Tibial nerve (tissue), 4 donors: ENCODE results near the gene ABHD10. TPM values are rescaled to one million over a fixed set of nuclear protein-coding genes. Genes with fewer than 3 reads are reported as not detected.

Experiments
- DNase-seq, 2 donors: peaks; one replicate each; pipeline ENCODE4 v3.0.0-alpha.2; 2019; ENCODE audit warnings: low spot score in 2 of 2
- H3K27ac ChIP-seq, 4 donors: fragments of 200-600 bp; sonication (generic) in 3 of 4; one replicate each; pipeline ENCODE4 v1.5.1; 2017 to 2019; ENCODE audit warnings: mild to moderate bottlenecking in 1 of 4
- H3K27me3 ChIP-seq, 2 donors: fragments of 200-600 bp; sonication (generic) in 1 of 2; one replicate each; pipeline versions ENCODE4 v1.5.1 to v1.6.0; 2017 to 2019
- H3K36me3 ChIP-seq, 3 donors: fragments of 200-600 bp; sonication (generic); one replicate each; pipeline ENCODE4 v1.5.1; 2018 to 2019
- H3K4me1 ChIP-seq, 4 donors: fragments of 200-600 bp; sonication (generic) in 3 of 4; one replicate each; pipeline ENCODE4 v1.5.1; 2017 to 2019
- H3K4me3 ChIP-seq, 4 donors: fragments of 200-600 bp; sonication (generic) in 3 of 4; one replicate each; pipeline ENCODE4 v1.5.1; 2017 to 2019; ENCODE audit warnings: mild to moderate bottlenecking in 1 of 4, moderate library complexity in 1 of 4
- H3K9me3 ChIP-seq, 4 donors: fragments of 200-600 bp; sonication (generic) in 3 of 4; one replicate each; pipeline ENCODE4 v1.5.1; 2017 to 2019
- EP300 ChIP-seq, 2 donors: sonication (generic); formaldehyde crosslinking; IDR thresholded peaks; one replicate each; pipeline ENCODE4 v1.6.1; 2017; ENCODE audit warnings: antibody characterized with exemption in 2 of 2, mild to moderate bottlenecking in 1 of 2
- POLR2A ChIP-seq, 2 donors: fragments of 450-650 bp; IDR thresholded peaks; one replicate each; pipeline ENCODE4 v1.6.1; 2017; ENCODE audit warnings: antibody characterized with exemption in 2 of 2, mild to moderate bottlenecking in 2 of 2, moderate library complexity in 2 of 2
- WGBS, 2 donors: methylation state at CpG; one replicate each; pipeline ENCODE4 v1.1.5; 2018; 5-methylcytosine and 5-hydroxymethylcytosine counted together
- total RNA-seq, 4 donors: library from RNA; depleted of rRNA; stranded (reverse); fragments of >200 nt; gene quantifications; one replicate each; pipeline ENCODE4 v1.1.0, GENCODE V29; 2016
- TF ChIP-seq, protein P1 (sequence below), 5 experiments: fragments of 200-600 bp in 3 of 5; fragments of 450-650 bp in 2 of 5; sonication (generic) in 3 of 5; IDR thresholded peaks; one replicate each; pipeline ENCODE4 v1.5.1; 2016 to 2019; ENCODE audit warnings: antibody characterized with exemption in 5 of 5, mild to moderate bottlenecking in 3 of 5, moderate library complexity in 2 of 5

The ABHD10 gene
- total RNA-seq, 4 donors from 2014 or later, result 11.7 to 28.8 (median 19.4) TPM

DNA sequence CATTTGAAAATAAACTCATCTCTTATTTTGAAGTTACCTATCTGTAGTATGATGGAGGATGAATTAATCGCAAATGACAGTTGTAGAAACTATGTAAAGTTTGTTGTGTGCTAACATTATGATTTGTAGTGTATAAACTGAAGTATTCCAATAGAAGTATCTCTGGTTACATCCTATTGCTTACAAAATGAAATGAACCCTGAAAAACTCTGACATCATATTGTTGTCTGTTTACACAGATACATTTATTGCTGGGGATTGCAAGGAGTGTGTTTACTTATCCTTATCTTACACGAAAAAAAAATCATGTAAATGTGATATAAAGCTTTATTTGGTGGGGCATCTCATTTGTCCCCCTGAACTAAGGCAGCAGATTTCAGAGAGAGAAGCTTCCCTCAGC, 2.6 kb upstream of the ABHD10 start:
- WGBS, 2 donors, result 79 to 82% methylated on average over 2 of the region's 2 CpGs
- peaks cover 0 to 26% (median 15%) of the 10 kb centered on the region in 4 donors for H3K4me1 ChIP-seq
- DNase-seq, result no peak
- no peak for TF ChIP-seq POLR2A (IDR thresholded peaks at IDR 0.05)
- TF ChIP-seq EP300 (IDR thresholded peaks at IDR 0.05), result no peak
- TF ChIP-seq, protein P1, sequence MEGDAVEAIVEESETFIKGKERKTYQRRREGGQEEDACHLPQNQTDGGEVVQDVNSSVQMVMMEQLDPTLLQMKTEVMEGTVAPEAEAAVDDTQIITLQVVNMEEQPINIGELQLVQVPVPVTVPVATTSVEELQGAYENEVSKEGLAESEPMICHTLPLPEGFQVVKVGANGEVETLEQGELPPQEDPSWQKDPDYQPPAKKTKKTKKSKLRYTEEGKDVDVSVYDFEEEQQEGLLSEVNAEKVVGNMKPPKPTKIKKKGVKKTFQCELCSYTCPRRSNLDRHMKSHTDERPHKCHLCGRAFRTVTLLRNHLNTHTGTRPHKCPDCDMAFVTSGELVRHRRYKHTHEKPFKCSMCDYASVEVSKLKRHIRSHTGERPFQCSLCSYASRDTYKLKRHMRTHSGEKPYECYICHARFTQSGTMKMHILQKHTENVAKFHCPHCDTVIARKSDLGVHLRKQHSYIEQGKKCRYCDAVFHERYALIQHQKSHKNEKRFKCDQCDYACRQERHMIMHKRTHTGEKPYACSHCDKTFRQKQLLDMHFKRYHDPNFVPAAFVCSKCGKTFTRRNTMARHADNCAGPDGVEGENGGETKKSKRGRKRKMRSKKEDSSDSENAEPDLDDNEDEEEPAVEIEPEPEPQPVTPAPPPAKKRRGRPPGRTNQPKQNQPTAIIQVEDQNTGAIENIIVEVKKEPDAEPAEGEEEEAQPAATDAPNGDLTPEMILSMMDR (IDR thresholded peaks at IDR 0.05), result no peak
- H3K4me3 ChIP-seq, result no peak overlapping the region
- H3K27ac ChIP-seq, result no peak overlapping the region
- H3K36me3 ChIP-seq, result peaks cover 0 to 11% (median 0%) of the 10 kb centered on the region in 3 donors
- no peaks in the 10 kb centered on the region for H3K27me3 ChIP-seq
- no peaks in the 10 kb centered on the region for H3K9me3 ChIP-seq

DNA sequence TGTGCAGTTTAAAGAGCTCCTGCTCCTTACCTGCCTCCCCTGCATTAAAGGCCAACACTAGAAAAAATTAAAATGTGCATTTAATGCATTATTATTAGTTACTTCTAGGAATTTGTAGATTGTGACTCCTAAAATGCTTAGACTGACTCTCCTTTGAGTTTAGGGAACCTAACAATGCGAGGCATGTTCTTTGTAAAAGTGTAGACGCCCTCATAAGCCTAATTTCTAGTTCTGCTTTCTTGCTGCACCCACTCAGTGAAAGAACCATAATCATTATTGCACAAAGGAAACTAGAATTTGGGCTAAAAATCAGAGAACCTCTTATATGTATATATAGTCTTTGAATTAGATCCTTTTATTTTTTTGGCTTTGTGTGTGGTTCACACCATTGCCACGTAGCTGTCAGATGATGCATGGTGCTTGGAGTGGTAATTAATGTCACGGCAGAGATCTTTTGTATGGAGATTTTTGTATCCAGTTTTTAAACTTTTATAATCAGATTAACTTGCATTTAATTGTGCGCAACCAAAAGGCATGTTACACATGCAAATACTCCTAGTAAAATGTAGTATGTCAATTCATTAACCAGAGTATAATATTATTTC, 710 bp downstream of the ABHD10 start:
- TF ChIP-seq, protein P1 (IDR thresholded peaks at IDR 0.05), result no peak
- TF ChIP-seq POLR2A (IDR thresholded peaks at IDR 0.05) (no peak), EP300 (IDR thresholded peaks at IDR 0.05) (no peak)
- no peak for DNase-seq
- peak overlapping the region; percentile 70 to 88 (median 78) for H3K27ac ChIP-seq
- H3K27me3 ChIP-seq, result no peaks in the 10 kb centered on the region
- WGBS, 2 donors, result 18 to 19% methylated on average over 5 of the region's 5 CpGs
- peaks cover 0 to 2% (median 0%) of the 10 kb centered on the region in 3 donors for H3K36me3 ChIP-seq
- H3K4me3 ChIP-seq, result peak overlapping the region; percentile 67 to 84 (median 76)
- no peaks in the 10 kb centered on the region for H3K9me3 ChIP-seq
- H3K4me1 ChIP-seq, result peaks cover 0 to 37% (median 18%) of the 10 kb centered on the region in 4 donors

DNA sequence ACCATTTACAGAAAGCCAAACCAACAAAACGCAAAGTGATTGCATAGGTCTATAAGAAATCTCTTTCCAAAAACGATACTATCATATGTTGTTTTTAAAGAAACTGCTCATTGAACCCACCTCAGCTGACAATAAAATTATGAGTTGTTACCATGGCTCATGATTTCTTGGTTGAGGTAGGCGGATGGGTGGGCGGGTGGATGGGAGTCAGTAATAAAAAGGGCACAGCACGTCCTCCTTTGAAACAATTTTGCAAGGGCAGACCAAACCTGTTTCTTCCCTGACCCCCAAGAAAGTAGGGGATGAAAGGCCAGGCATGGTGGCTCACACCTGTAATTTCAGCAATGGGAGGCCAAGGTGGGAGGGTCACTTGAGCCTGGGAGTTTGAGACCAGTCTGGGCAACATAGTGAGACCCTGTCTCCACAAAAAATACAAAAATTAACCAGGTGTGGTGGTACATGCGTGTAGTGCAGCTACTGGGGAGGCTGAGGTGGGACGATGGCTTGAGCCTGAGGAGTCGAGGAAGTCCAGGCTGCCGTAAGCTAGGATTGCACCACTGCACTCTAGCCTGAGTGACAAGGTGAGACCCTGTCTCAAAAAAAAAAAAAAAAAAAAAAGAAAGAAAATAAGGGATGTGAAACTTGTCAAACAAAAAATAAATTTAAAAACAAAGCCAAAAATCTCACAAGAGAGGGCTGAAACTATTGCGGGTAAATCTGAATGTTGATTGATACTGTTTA, 2.1 kb downstream of the ABHD10 start:
- Histone ChIP-seq H3K27me3 (no peaks in the 10 kb centered on the region), H3K4me3 (no peak overlapping the region), H3K36me3 (peaks cover 0 to 5% (median 0%) of the 10 kb centered on the region in 3 donors), H3K4me1 (peaks cover 0 to 41% (median 18%) of the 10 kb centered on the region in 4 donors), H3K9me3 (no peaks in the 10 kb centered on the region), H3K27ac (peak overlapping the region in 1 of 4 donors; percentile 6)
- no peak for DNase-seq
- 84% methylated on average over 10 of the region's 10 CpGs for WGBS, 2 donors
- TF ChIP-seq POLR2A (IDR thresholded peaks at IDR 0.05), result no peak
- TF ChIP-seq, protein P1 (IDR thresholded peaks at IDR 0.05), result no peak
- TF ChIP-seq EP300 (IDR thresholded peaks at IDR 0.05), result no peak

DNA sequence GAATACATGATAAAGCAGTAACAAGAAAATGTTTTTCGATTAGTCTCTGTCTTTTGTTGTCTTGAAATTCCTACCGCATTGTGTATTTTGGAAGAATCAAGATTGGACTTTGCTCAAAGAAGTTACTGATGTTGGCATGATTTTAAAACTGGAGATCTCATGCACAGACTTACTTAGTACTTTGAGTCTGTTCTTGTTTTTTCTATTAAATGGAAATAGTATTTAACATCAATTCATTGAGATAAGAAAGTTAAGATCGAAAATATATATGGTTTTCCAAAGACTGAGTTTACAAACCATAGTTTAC, 2.6 kb downstream of the ABHD10 start:
- peak overlapping the region in 1 of 4 donors; percentile 6 for H3K27ac ChIP-seq
- 40 to 52% methylated on average over 3 of the region's 3 CpGs for WGBS, 2 donors
- no peak overlapping the region for H3K4me3 ChIP-seq
- DNase-seq, result no peak
- H3K4me1 ChIP-seq, result peaks cover 0 to 41% (median 18%) of the 10 kb centered on the region in 4 donors
- peaks cover 0 to 11% (median 0%) of the 10 kb centered on the region in 3 donors for H3K36me3 ChIP-seq
- H3K27me3 ChIP-seq, result no peaks in the 10 kb centered on the region
- TF ChIP-seq, protein P1 (IDR thresholded peaks at IDR 0.05), result no peak
- no peak for TF ChIP-seq EP300 (IDR thresholded peaks at IDR 0.05)
- TF ChIP-seq POLR2A (IDR thresholded peaks at IDR 0.05), result no peak
- no peaks in the 10 kb centered on the region for H3K9me3 ChIP-seq

DNA sequence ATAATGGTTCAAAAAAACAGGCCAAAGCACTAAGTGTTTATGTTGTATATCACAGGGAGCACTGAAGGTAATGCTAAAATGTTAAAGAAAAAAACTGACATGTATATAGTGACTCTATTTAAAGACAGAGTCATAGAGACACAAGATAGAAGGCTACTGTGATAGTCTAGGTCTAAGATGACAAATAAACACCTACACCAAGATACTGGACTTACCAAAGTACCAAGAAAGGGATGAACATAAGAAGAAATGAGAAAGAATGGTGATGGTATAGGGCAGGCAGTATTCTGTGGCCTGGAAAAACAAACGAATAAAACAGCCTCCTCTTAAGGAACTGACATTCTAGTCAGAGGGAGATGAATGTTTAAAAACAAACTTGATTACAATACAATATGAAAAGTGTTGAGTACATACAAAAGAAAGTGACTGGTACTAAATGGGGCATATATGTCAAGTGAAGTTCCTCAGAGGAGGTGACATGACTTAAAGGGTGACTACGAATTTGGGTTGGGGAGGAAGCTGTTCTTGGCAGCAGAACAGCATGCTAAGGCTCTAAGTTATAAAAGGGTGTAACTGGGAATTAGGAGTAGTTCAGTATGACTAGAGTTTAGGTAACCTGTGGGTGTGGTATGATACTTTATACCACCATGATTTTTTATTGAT, 5.9 kb downstream of the ABHD10 start:
- 57 to 66% methylated on average over 2 of the region's 2 CpGs for WGBS, 2 donors
- TF ChIP-seq EP300 (IDR thresholded peaks at IDR 0.05) (no peak), POLR2A (IDR thresholded peaks at IDR 0.05) (no peak)
- TF ChIP-seq, protein P1 (IDR thresholded peaks at IDR 0.05), result no peak
- H3K27me3 ChIP-seq, result no peaks in the 10 kb centered on the region
- no peak overlapping the region for H3K4me3 ChIP-seq
- no peaks in the 10 kb centered on the region for H3K9me3 ChIP-seq
- peaks cover 0 to 50% (median 17%) of the 10 kb centered on the region in 4 donors for H3K4me1 ChIP-seq
- no peak overlapping the region for H3K27ac ChIP-seq
- no peak for DNase-seq
- peaks cover 0 to 35% (median 0%) of the 10 kb centered on the region in 3 donors for H3K36me3 ChIP-seq
